ENCODE data around the gene LRRC27. TPM values are rescaled to one million over a fixed set of nuclear protein-coding genes. Genes with fewer than 3 reads are reported as not detected.

Gene LRRC27
- total RNA-seq, 2 donors from 2014 or later, result 11.4 to 22.9 TPM

GRCh38 chr10:132309879-132310591 lies 22.0 kb upstream of the LRRC27 start:
- H3K4me1 ChIP-seq (replicated peaks), result peaks cover 4% of the 10 kb centered on the region
- DNase-seq (ENCODE audit: low spot score), result no peak
- TF ChIP-seq POLR2AphosphoS5 (IDR thresholded peaks at IDR 0.05) (no peak), CTCF (IDR thresholded peaks at IDR 0.05) (no peak), POLR2A (IDR thresholded peaks at IDR 0.05) (no peak)
- intact Hi-C loops (cut with DNase I), result no loop called here
- H3K4me3 ChIP-seq, result no peak overlapping the region
- H3K36me3 ChIP-seq, result no peaks in the 10 kb centered on the region
- H3K27me3 ChIP-seq (replicated peaks; ENCODE audit: insufficient read depth), result no peaks in the 10 kb centered on the region
- WGBS, result 91% methylated on average over 7 of the region's 7 CpGs
- H3K9me3 ChIP-seq, result no peaks in the 10 kb centered on the region
- no peak overlapping the region for H3K27ac ChIP-seq

DNA sequence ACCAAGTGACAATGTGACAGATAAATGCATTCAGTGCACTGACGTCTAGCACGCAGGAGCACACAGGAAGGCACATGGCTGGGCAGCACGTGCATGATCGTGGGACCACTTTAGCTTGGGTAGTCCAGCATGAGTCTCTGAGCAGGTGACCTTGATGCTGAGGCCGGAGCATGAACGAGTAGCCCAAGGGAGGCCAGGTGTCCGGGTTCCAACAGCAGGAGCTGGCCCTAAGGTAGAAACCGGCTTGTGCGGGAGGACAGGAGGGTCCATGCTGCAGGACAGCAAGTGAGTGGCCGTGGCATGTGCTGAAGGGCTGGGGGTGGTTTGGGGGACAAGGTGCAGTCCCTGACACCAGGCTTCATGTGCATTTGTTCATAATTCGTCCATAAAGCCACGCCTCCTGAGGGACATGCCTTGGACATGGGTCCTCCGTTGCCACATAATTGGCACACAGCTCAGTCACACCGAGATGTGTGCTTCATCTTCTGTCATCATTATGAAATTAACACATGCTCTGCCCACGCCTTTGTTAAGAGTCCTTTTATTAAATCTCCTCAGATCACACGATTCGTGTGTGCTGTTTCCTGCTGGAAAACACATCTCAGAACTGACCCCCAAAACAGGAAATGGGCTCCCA lies 21.2 kb upstream of the LRRC27 start:
- TF ChIP-seq POLR2AphosphoS5 (IDR thresholded peaks at IDR 0.05) (no peak), POLR2A (IDR thresholded peaks at IDR 0.05) (no peak), CTCF (IDR thresholded peaks at IDR 0.05) (no peak)
- no peak for DNase-seq (ENCODE audit: low spot score)
- Histone ChIP-seq H3K4me1 (replicated peaks) (peaks cover 4% of the 10 kb centered on the region), H3K9me3 (no peaks in the 10 kb centered on the region), H3K36me3 (no peaks in the 10 kb centered on the region), H3K27me3 (replicated peaks; ENCODE audit: insufficient read depth) (no peaks in the 10 kb centered on the region), H3K4me3 (no peak overlapping the region), H3K27ac (no peak overlapping the region)
- intact Hi-C loops (cut with DNase I), result no loop called here
- WGBS, result 82% methylated on average over 17 of the region's 17 CpGs

- DNase-seq (ENCODE audit: low spot score), result no peak
- TF ChIP-seq POLR2A (IDR thresholded peaks at IDR 0.05), result no peak
- 73% methylated on average over 18 of the region's 18 CpGs for WGBS
- Histone ChIP-seq H3K4me1 (replicated peaks) (peaks cover 4% of the 10 kb centered on the region), H3K27me3 (replicated peaks; ENCODE audit: insufficient read depth) (no peaks in the 10 kb centered on the region), H3K36me3 (no peaks in the 10 kb centered on the region), H3K4me3 (no peak overlapping the region), H3K27ac (no peak overlapping the region), H3K9me3 (no peaks in the 10 kb centered on the region)
- intact Hi-C loops (cut with DNase I), result no loop called here
These were observed 20.6 kb upstream of the LRRC27 start for GRCh38 chr10:132311338-132311939.

GRCh38 chr10:132313305-132313704 lies 18.7 kb upstream of the LRRC27 start:
- no peak for TF ChIP-seq POLR2AphosphoS5 (IDR thresholded peaks at IDR 0.05)
- TF ChIP-seq CTCF (IDR thresholded peaks at IDR 0.05), result no peak
- no peak for TF ChIP-seq POLR2A (IDR thresholded peaks at IDR 0.05)
- intact Hi-C loops (cut with DNase I), result no loop called here
- DNase-seq (ENCODE audit: low spot score), result no peak
- 91% methylated on average over 12 of the region's 12 CpGs for WGBS
- H3K27ac ChIP-seq, result no peak overlapping the region
- H3K4me1 ChIP-seq (replicated peaks), result no peaks in the 10 kb centered on the region
- no peaks in the 10 kb centered on the region for H3K36me3 ChIP-seq
- no peaks in the 10 kb centered on the region for H3K9me3 ChIP-seq
- no peaks in the 10 kb centered on the region for H3K27me3 ChIP-seq (replicated peaks; ENCODE audit: insufficient read depth)
- H3K4me3 ChIP-seq, result no peak overlapping the region

GRCh38 chr10:132313865-132314264 lies 18.1 kb upstream of the LRRC27 start:
- Histone ChIP-seq H3K27me3 (replicated peaks; ENCODE audit: insufficient read depth) (no peaks in the 10 kb centered on the region), H3K36me3 (no peaks in the 10 kb centered on the region), H3K4me3 (no peak overlapping the region), H3K9me3 (no peaks in the 10 kb centered on the region), H3K27ac (no peak overlapping the region), H3K4me1 (replicated peaks) (no peaks in the 10 kb centered on the region)
- TF ChIP-seq CTCF (IDR thresholded peaks at IDR 0.05) (no peak), POLR2AphosphoS5 (IDR thresholded peaks at IDR 0.05) (no peak), POLR2A (IDR thresholded peaks at IDR 0.05) (no peak)
- DNase-seq (ENCODE audit: low spot score), result no peak
- 87% methylated on average over 6 of the region's 6 CpGs for WGBS
- intact Hi-C loops (cut with DNase I), result no loop called here

Data from prostate gland (tissue), 2 donors.